CD8-positive, alpha-beta memory T cell (primary cell): ENCODE measurements around the gene ZNF248. TPM values are rescaled to one million over a fixed set of nuclear protein-coding genes. Genes with fewer than 3 reads are reported as not detected.

Source experiments
- CTCF ChIA-PET: fragments of 350-600 bp; sonication (Branson Sonifier 250); formaldehyde crosslinking; loops from one replicate; lab custom pipeline; 2021; ENCODE audit warnings: antibody characterized with exemption; lab: Charles Lee
- POLR2A ChIA-PET: fragments of 350-600 bp; sonication (Branson Sonifier 250); formaldehyde crosslinking; loops from one replicate; lab custom pipeline; 2021; ENCODE audit warnings: antibody characterized with exemption; lab: Charles Lee
- DNase-seq, 5 donors: peaks; one replicate each; pipeline versions ENCODE4 v3.0.0 to v3.0.0-alpha.2; 2020 to 2022; ENCODE audit warnings: mixed read lengths in 1 of 5
- H3K27ac ChIP-seq: one replicate; pipeline ENCODE4 v1.7.0; 2013; ENCODE audit warnings: low read depth, mild to moderate bottlenecking, low read length, moderate library complexity
- H3K27me3 ChIP-seq: 2 replicates; pipeline ENCODE4 v1.7.0; 2013; ENCODE audit warnings: low read length, mild to moderate bottlenecking; ENCODE audit not compliant: insufficient read depth, poor library complexity, severe bottlenecking
- H3K36me3 ChIP-seq: 2 replicates; pipeline ENCODE4 v1.7.0; 2013; ENCODE audit warnings: mild to moderate bottlenecking, low read length, moderate library complexity; ENCODE audit not compliant: insufficient read depth
- H3K4me1 ChIP-seq: 2 replicates; pipeline ENCODE4 v1.7.0; 2013; ENCODE audit warnings: mild to moderate bottlenecking, low read length, moderate library complexity; ENCODE audit not compliant: insufficient read depth
- H3K4me3 ChIP-seq: 2 replicates; pipeline ENCODE4 v1.7.0; 2013; ENCODE audit warnings: mild to moderate bottlenecking, low read length
- H3K9me3 ChIP-seq: 2 replicates; pipeline ENCODE4 v1.7.0; 2013; ENCODE audit warnings: mild to moderate bottlenecking, low read length
- H3K27ac Mint-ChIP-seq, 8 donors: one replicate each; pipeline ENCODE4 v1.8.0; 2020 to 2021; ENCODE audit warnings: mixed read lengths in 8 of 8, mild to moderate bottlenecking in 6 of 8, inconsistent platforms in 3 of 8, moderate library complexity in 3 of 8
- H3K27me3 Mint-ChIP-seq, 2 donors: one replicate each; pipeline ENCODE4 v1.8.0; 2020 to 2021; ENCODE audit warnings: mixed read lengths in 2 of 2, mild to moderate bottlenecking in 1 of 2, moderate library complexity in 1 of 2
- H3K36me3 Mint-ChIP-seq, 3 donors: one replicate each; pipeline ENCODE4 v1.8.0; 2020 to 2021; ENCODE audit warnings: mixed read lengths in 3 of 3, inconsistent platforms in 1 of 3, mild to moderate bottlenecking in 1 of 3
- H3K4me1 Mint-ChIP-seq, 3 donors: one replicate each; pipeline ENCODE4 v1.8.0; 2020 to 2021; ENCODE audit warnings: mixed read lengths in 3 of 3, inconsistent platforms in 1 of 3, mild to moderate bottlenecking in 1 of 3
- H3K4me3 Mint-ChIP-seq, 7 donors: one replicate each; pipeline ENCODE4 v1.8.0; 2020 to 2021; ENCODE audit warnings: mixed read lengths in 7 of 7, mild to moderate bottlenecking in 6 of 7, moderate library complexity in 4 of 7, inconsistent platforms in 2 of 7
- H3K9me3 Mint-ChIP-seq, 5 donors: one replicate each; pipeline ENCODE4 v1.8.0; 2020 to 2022; ENCODE audit warnings: mixed read lengths in 5 of 5, mild to moderate bottlenecking in 3 of 5, moderate library complexity in 2 of 5, inconsistent platforms in 1 of 5
- polyA plus RNA-seq: library from polyadenylated mRNA; unstranded; fragments of 300-500 nt; fragmentation: Illumina TruSeq; gene quantifications from one replicate; pipeline ENCODE4 v1.2.3, GENCODE V29; 2021
- total RNA-seq, 2 experiments: library from RNA; stranded (reverse); gene quantifications; one replicate each; pipeline ENCODE4 v1.2.3, GENCODE V29; 2021

ZNF248 gene
- total and polyA plus RNA-seq, 3 experiments from 2014 or later = 5.8 to 6.8 (median 6.0) TPM

- H3K9me3 ChIP-seq = peaks cover 4% of the 10 kb centered on the region
- no peaks in the 10 kb centered on the region for H3K27me3 ChIP-seq
- Mint-ChIP-seq H3K27ac (no peak overlapping the region), H3K4me3 (no peak overlapping the region), H3K27me3 (no peaks in the 10 kb centered on the region), H3K4me1 (no peaks in the 10 kb centered on the region), H3K36me3 (peaks cover 0 to 29% (median 18%) of the 10 kb centered on the region in 3 donors), H3K9me3 (peaks cover 47 to 74% (median 62%) of the 10 kb centered on the region in 5 donors)
- no peak overlapping the region for H3K27ac ChIP-seq
- POLR2A ChIA-PET = no interaction called here
- DNase-seq = no peak
- H3K4me3 ChIP-seq = no peak overlapping the region
- H3K36me3 ChIP-seq = no peaks in the 10 kb centered on the region
- no peaks in the 10 kb centered on the region for H3K4me1 ChIP-seq
- CTCF ChIA-PET = no interaction called here
These were observed 96.6 kb downstream of the ZNF248 start for GRCh38 chr10:37760817-37761216.

- Histone ChIP-seq H3K27ac (no peak overlapping the region), H3K36me3 (no peaks in the 10 kb centered on the region), H3K9me3 (peaks cover 8% of the 10 kb centered on the region), H3K4me1 (no peaks in the 10 kb centered on the region), H3K27me3 (no peaks in the 10 kb centered on the region), H3K4me3 (no peak overlapping the region)
- peaks cover 40 to 61% (median 47%) of the 10 kb centered on the region in 5 donors for H3K9me3 Mint-ChIP-seq
- peaks cover 0 to 24% (median 13%) of the 10 kb centered on the region in 3 donors for H3K36me3 Mint-ChIP-seq
- H3K27ac Mint-ChIP-seq = no peak overlapping the region
- no peaks in the 10 kb centered on the region for H3K27me3 Mint-ChIP-seq
- ChIA-PET CTCF (no interaction called here), POLR2A (no interaction called here)
- DNase-seq = no peak
- H3K4me3 Mint-ChIP-seq = no peak overlapping the region
- no peaks in the 10 kb centered on the region for H3K4me1 Mint-ChIP-seq
These were observed 99.3 kb downstream of the ZNF248 start for GRCh38 chr10:37758074-37758473.

- DNase-seq = no peak
- Histone ChIP-seq H3K4me3 (no peak overlapping the region), H3K27ac (no peak overlapping the region), H3K9me3 (peaks cover 4% of the 10 kb centered on the region), H3K27me3 (no peaks in the 10 kb centered on the region), H3K36me3 (no peaks in the 10 kb centered on the region), H3K4me1 (no peaks in the 10 kb centered on the region)
- H3K27me3 Mint-ChIP-seq = peaks cover 0 to 1% of the 10 kb centered on the region in 2 donors
- peaks cover 31 to 49% (median 34%) of the 10 kb centered on the region in 5 donors for H3K9me3 Mint-ChIP-seq
- H3K27ac Mint-ChIP-seq = no peak overlapping the region
- ChIA-PET CTCF (no interaction called here), POLR2A (no interaction called here)
- H3K4me3 Mint-ChIP-seq = no peak overlapping the region
- no peaks in the 10 kb centered on the region for H3K4me1 Mint-ChIP-seq
- peaks cover 0 to 9% (median 8%) of the 10 kb centered on the region in 3 donors for H3K36me3 Mint-ChIP-seq
These were observed 102.7 kb downstream of the ZNF248 start for GRCh38 chr10:37754538-37755323.

GRCh38 chr10:37752334-37752875, 105.0 kb downstream of the ZNF248 start:
- H3K4me1 ChIP-seq = no peaks in the 10 kb centered on the region
- no peak overlapping the region for H3K4me3 Mint-ChIP-seq
- no peak overlapping the region for H3K27ac Mint-ChIP-seq
- no peaks in the 10 kb centered on the region for H3K36me3 ChIP-seq
- H3K27me3 Mint-ChIP-seq = peaks cover 0 to 1% of the 10 kb centered on the region in 2 donors
- no peaks in the 10 kb centered on the region for H3K4me1 Mint-ChIP-seq
- H3K27me3 ChIP-seq = no peaks in the 10 kb centered on the region
- H3K9me3 Mint-ChIP-seq = peaks cover 26 to 44% (median 29%) of the 10 kb centered on the region in 5 donors
- CTCF ChIA-PET = no interaction called here
- DNase-seq = no peak
- H3K4me3 ChIP-seq = no peak overlapping the region
- POLR2A ChIA-PET = no interaction called here
- peaks cover 0 to 8% (median 3%) of the 10 kb centered on the region in 3 donors for H3K36me3 Mint-ChIP-seq
- peaks cover 4% of the 10 kb centered on the region for H3K9me3 ChIP-seq
- no peak overlapping the region for H3K27ac ChIP-seq

- no peak for DNase-seq
- Histone ChIP-seq H3K36me3 (no peaks in the 10 kb centered on the region), H3K4me1 (no peaks in the 10 kb centered on the region), H3K9me3 (no peaks in the 10 kb centered on the region), H3K27me3 (no peaks in the 10 kb centered on the region), H3K27ac (no peak overlapping the region), H3K4me3 (no peak overlapping the region)
- POLR2A ChIA-PET = no interaction called here
- peaks cover 0 to 3% (median 0%) of the 10 kb centered on the region in 3 donors for H3K36me3 Mint-ChIP-seq
- peaks cover 12 to 31% (median 16%) of the 10 kb centered on the region in 5 donors for H3K9me3 Mint-ChIP-seq
- no peak overlapping the region for H3K4me3 Mint-ChIP-seq
- no peaks in the 10 kb centered on the region for H3K4me1 Mint-ChIP-seq
- CTCF ChIA-PET = no interaction called here
- H3K27ac Mint-ChIP-seq = no peak overlapping the region
- peaks cover 0 to 1% of the 10 kb centered on the region in 2 donors for H3K27me3 Mint-ChIP-seq
These were observed 109.2 kb downstream of the ZNF248 start for GRCh38 chr10:37748170-37748569.

GRCh38 chr10:37747081-37747480, 110.3 kb downstream of the ZNF248 start:
- POLR2A ChIA-PET = no interaction called here
- no peak overlapping the region for H3K4me3 Mint-ChIP-seq

GRCh38 chr10:37741831-37742230, 115.6 kb downstream of the ZNF248 start:
- no peaks in the 10 kb centered on the region for H3K36me3 Mint-ChIP-seq
- CTCF ChIA-PET = no interaction called here

More at GRCh38 chr10:37747081-37747480, 110.3 kb downstream of the ZNF248 start:
- Histone ChIP-seq H3K4me1 (no peaks in the 10 kb centered on the region), H3K36me3 (no peaks in the 10 kb centered on the region), H3K9me3 (no peaks in the 10 kb centered on the region), H3K4me3 (no peak overlapping the region), H3K27me3 (no peaks in the 10 kb centered on the region), H3K27ac (no peak overlapping the region)
- H3K27ac Mint-ChIP-seq = no peak overlapping the region
- DNase-seq = no peak
- CTCF ChIA-PET = no interaction called here
- peaks cover 0 to 1% of the 10 kb centered on the region in 2 donors for H3K27me3 Mint-ChIP-seq
- peaks cover 12 to 27% (median 16%) of the 10 kb centered on the region in 5 donors for H3K9me3 Mint-ChIP-seq
- no peaks in the 10 kb centered on the region for H3K4me1 Mint-ChIP-seq
- H3K36me3 Mint-ChIP-seq = peaks cover 0 to 3% (median 0%) of the 10 kb centered on the region in 3 donors

GRCh38 chr10:37739181-37739580, 118.2 kb downstream of the ZNF248 start:
- peak overlapping the region in 1 of 8 donors; percentile 4 for H3K27ac Mint-ChIP-seq
- Histone ChIP-seq H3K36me3 (no peaks in the 10 kb centered on the region), H3K27me3 (no peaks in the 10 kb centered on the region), H3K27ac (no peak overlapping the region), H3K4me3 (no peak overlapping the region), H3K4me1 (no peaks in the 10 kb centered on the region), H3K9me3 (no peaks in the 10 kb centered on the region)
- POLR2A ChIA-PET = no interaction called here
- H3K9me3 Mint-ChIP-seq = peaks cover 0 to 9% (median 7%) of the 10 kb centered on the region in 5 donors
- H3K4me1 Mint-ChIP-seq = no peaks in the 10 kb centered on the region
- H3K36me3 Mint-ChIP-seq = no peaks in the 10 kb centered on the region
- peaks cover 0 to 3% of the 10 kb centered on the region in 2 donors for H3K27me3 Mint-ChIP-seq
- no peak overlapping the region for H3K4me3 Mint-ChIP-seq
- no peak for DNase-seq
- CTCF ChIA-PET = no interaction called here

More at GRCh38 chr10:37741831-37742230, 115.6 kb downstream of the ZNF248 start:
- no peaks in the 10 kb centered on the region for H3K4me1 ChIP-seq
- Mint-ChIP-seq H3K9me3 (peaks cover 0 to 12% (median 8%) of the 10 kb centered on the region in 5 donors), H3K4me3 (no peak overlapping the region), H3K27me3 (no peaks in the 10 kb centered on the region), H3K27ac (no peak overlapping the region), H3K4me1 (no peaks in the 10 kb centered on the region)
- no peaks in the 10 kb centered on the region for H3K9me3 ChIP-seq
- no peaks in the 10 kb centered on the region for H3K27me3 ChIP-seq
- DNase-seq = no peak
- no peak overlapping the region for H3K4me3 ChIP-seq
- POLR2A ChIA-PET = no interaction called here
- H3K36me3 ChIP-seq = no peaks in the 10 kb centered on the region
- no peak overlapping the region for H3K27ac ChIP-seq
